CD14-positive monocyte (primary cell): ENCODE measurements around the gene PPP2R3A. TPM values are rescaled to one million over a fixed set of nuclear protein-coding genes. Genes with fewer than 3 reads are reported as not detected.

Source experiments
- DNase-seq, 3 donors: peaks; one replicate each; pipeline ENCODE4 v3.0.0-alpha.2; 2011 to 2022
- H2AFZ ChIP-seq: 2 replicates; pipeline ENCODE4 v1.6.0; 2012; ENCODE audit warnings: mild to moderate bottlenecking, low read depth, low read length, inconsistent platforms; ENCODE audit not compliant: insufficient read depth, poor library complexity, severe bottlenecking
- H3K27ac ChIP-seq, 2 donors: 1 replicate in 1 of 2; 2 replicates in 1 of 2; pipeline ENCODE4 v1.5.1; 2012 to 2013; ENCODE audit warnings: low read length in 2 of 2, control low read depth in 1 of 2, inconsistent platforms in 1 of 2, low read depth in 1 of 2, mild to moderate bottlenecking in 1 of 2
- H3K27me3 ChIP-seq, 2 donors: one replicate each; pipeline versions ENCODE4 v1.6.0 to v1.6.1; 2011 to 2013; ENCODE audit warnings: low read length in 2 of 2; ENCODE audit not compliant: control insufficient read depth in 2 of 2, insufficient read depth in 2 of 2
- H3K36me3 ChIP-seq, 2 donors: replicated peaks in 1 of 2; 1 replicate in 1 of 2; 2 replicates in 1 of 2; pipeline versions ENCODE4 v1.5.1 to v1.6.1; 2012 to 2013; ENCODE audit warnings: low read length in 2 of 2, control low read depth in 1 of 2, inconsistent platforms in 1 of 2, mild to moderate bottlenecking in 1 of 2; ENCODE audit not compliant: insufficient read depth in 2 of 2, control insufficient read depth in 1 of 2
- H3K4me1 ChIP-seq, 2 donors: 1 replicate in 1 of 2; 2 replicates in 1 of 2; pipeline versions ENCODE4 v1.5.1 to v1.6.1; 2012 to 2013; ENCODE audit warnings: low read length in 2 of 2, control low read depth in 1 of 2, inconsistent platforms in 1 of 2, mild to moderate bottlenecking in 1 of 2, moderate library complexity in 1 of 2; ENCODE audit not compliant: insufficient read depth in 2 of 2, control insufficient read depth in 1 of 2
- H3K4me2 ChIP-seq: replicated peaks from 2 replicates; pipeline ENCODE3; 2012; ENCODE audit warnings: low read length, moderate library complexity, mild to moderate bottlenecking; ENCODE audit not compliant: poor library complexity, severe bottlenecking; ENCODE audit errors: extremely low read depth
- H3K4me3 ChIP-seq, 3 experiments: fragments of 200-600 bp in 1 of 3; sonication (generic) in 1 of 3; replicated peaks in 1 of 3; 1 replicate in 2 of 3; 2 replicates in 1 of 3; pipeline ENCODE4 v1.5.1; 2011 to 2013; ENCODE audit warnings: low read length in 3 of 3, mild to moderate bottlenecking in 3 of 3, control low read depth in 2 of 3, low read depth in 2 of 3, inconsistent platforms in 1 of 3, moderate library complexity in 1 of 3
- H3K79me2 ChIP-seq: 2 replicates; pipeline ENCODE4 v1.6.0; 2012; ENCODE audit warnings: mild to moderate bottlenecking, control low read depth, inconsistent platforms, low read length, moderate library complexity; ENCODE audit not compliant: insufficient read depth
- H3K9ac ChIP-seq: 2 replicates; pipeline ENCODE4 v1.6.0; 2017; ENCODE audit warnings: low read length, mild to moderate bottlenecking; ENCODE audit not compliant: insufficient read depth, poor library complexity, severe bottlenecking
- H3K9me3 ChIP-seq, 2 donors: replicated peaks in 1 of 2; 1 replicate in 1 of 2; 2 replicates in 1 of 2; pipeline versions ENCODE4 v1.5.1 to v1.6.1; 2012 to 2013; ENCODE audit warnings: low read length in 2 of 2, control low read depth in 1 of 2; ENCODE audit not compliant: control insufficient read depth in 1 of 2, insufficient read depth in 1 of 2
- H4K20me1 ChIP-seq: 2 replicates; pipeline ENCODE4 v1.6.0; 2012; ENCODE audit warnings: mild to moderate bottlenecking, low read length, control low read depth, moderate library complexity; ENCODE audit not compliant: insufficient read depth
- H3K27ac Mint-ChIP-seq, 7 donors: one replicate each; pipeline ENCODE4 v1.8.0; 2020; ENCODE audit warnings: mild to moderate bottlenecking in 7 of 7, mixed read lengths in 7 of 7, moderate library complexity in 6 of 7, inconsistent platforms in 2 of 7
- H3K27me3 Mint-ChIP-seq, 3 donors: one replicate each; pipeline ENCODE4 v1.8.0; 2021 to 2022; ENCODE audit warnings: low read depth in 3 of 3, mild to moderate bottlenecking in 3 of 3, mixed read lengths in 3 of 3, moderate library complexity in 3 of 3, inconsistent platforms in 1 of 3
- H3K36me3 Mint-ChIP-seq, 2 donors: one replicate each; pipeline ENCODE4 v1.8.0; 2020; ENCODE audit warnings: mixed read lengths in 2 of 2, inconsistent platforms in 1 of 2, mild to moderate bottlenecking in 1 of 2
- H3K4me1 Mint-ChIP-seq: one replicate; pipeline ENCODE4 v1.8.0; 2020; ENCODE audit warnings: mild to moderate bottlenecking, mixed read lengths
- H3K4me3 Mint-ChIP-seq, 2 donors: one replicate each; pipeline ENCODE4 v1.8.0; 2020; ENCODE audit warnings: mild to moderate bottlenecking in 2 of 2, mixed read lengths in 2 of 2, moderate library complexity in 1 of 2
- H3K9me3 Mint-ChIP-seq, 7 donors: one replicate each; pipeline ENCODE4 v1.8.0; 2020 to 2022; ENCODE audit warnings: mixed read lengths in 7 of 7, mild to moderate bottlenecking in 6 of 7, moderate library complexity in 6 of 7, inconsistent platforms in 2 of 7
- WGBS: methylation state at CpG from one replicate; pipeline ENCODE4 v1.1.5; 2013; ENCODE audit warnings: missing lambda C conversion rate; ENCODE audit not compliant: insufficient coverage; 5-methylcytosine and 5-hydroxymethylcytosine counted together
- intact Hi-C, 2 donors: fragments of 100-400 bp; cut with micrococcal nuclease; formaldehyde crosslinking; loops; one replicate each; pipeline versions ENCODE4 v1.15.0 to v1.15.1; 2023
- polyA plus RNA-seq, 3 donors: library from polyadenylated mRNA; depleted of rRNA in 1 of 3; unstranded in 2 of 3; stranded (reverse) in 1 of 3; fragments of 300-500 nt in 2 of 3; fragments of >200 nt in 1 of 3; fragmentation: Illumina TruSeq in 2 of 3; gene quantifications; 1 replicate in 2 of 3; 2 replicates in 1 of 3; pipeline ENCODE4 v1.2.3, GENCODE V29; 2012 to 2021
- TF ChIP-seq, protein P1 (sequence below): fragments of 200-600 bp; IDR thresholded peaks from one replicate; pipeline ENCODE4 v1.8.0; 2022; ENCODE audit warnings: antibody characterized with exemption, mild to moderate bottlenecking

Gene PPP2R3A
- polyA plus RNA-seq, 3 donors: 0.09 to 0.15 (median 0.10) TPM

GRCh38 chr3:135917076-135917475 is 48.5 kb upstream of the PPP2R3A start:
- Mint-ChIP-seq H3K4me1 (no peaks in the 10 kb centered on the region), H3K9me3 (peaks cover 0 to under 1% (median 0%) of the 10 kb centered on the region in 7 donors), H3K36me3 (no peaks in the 10 kb centered on the region), H3K4me3 (no peak overlapping the region), H3K27me3 (peaks cover 0 to 3% (median 2%) of the 10 kb centered on the region in 3 donors), H3K27ac (no peak overlapping the region)
- DNase-seq: no peak
- Histone ChIP-seq H3K4me1 (no peaks in the 10 kb centered on the region), H2AFZ (no peak overlapping the region), H3K36me3 (no peaks in the 10 kb centered on the region), H3K27ac (no peak overlapping the region), H3K27me3 (no peaks in the 10 kb centered on the region), H3K9me3 (no peaks in the 10 kb centered on the region), H3K4me2 (no peak overlapping the region), H3K4me3 (no peak overlapping the region), H3K79me2 (no peaks in the 10 kb centered on the region), H3K9ac (no peak overlapping the region), H4K20me1 (no peaks in the 10 kb centered on the region)
- intact Hi-C loops: no loop called here
- TF ChIP-seq, protein P1, sequence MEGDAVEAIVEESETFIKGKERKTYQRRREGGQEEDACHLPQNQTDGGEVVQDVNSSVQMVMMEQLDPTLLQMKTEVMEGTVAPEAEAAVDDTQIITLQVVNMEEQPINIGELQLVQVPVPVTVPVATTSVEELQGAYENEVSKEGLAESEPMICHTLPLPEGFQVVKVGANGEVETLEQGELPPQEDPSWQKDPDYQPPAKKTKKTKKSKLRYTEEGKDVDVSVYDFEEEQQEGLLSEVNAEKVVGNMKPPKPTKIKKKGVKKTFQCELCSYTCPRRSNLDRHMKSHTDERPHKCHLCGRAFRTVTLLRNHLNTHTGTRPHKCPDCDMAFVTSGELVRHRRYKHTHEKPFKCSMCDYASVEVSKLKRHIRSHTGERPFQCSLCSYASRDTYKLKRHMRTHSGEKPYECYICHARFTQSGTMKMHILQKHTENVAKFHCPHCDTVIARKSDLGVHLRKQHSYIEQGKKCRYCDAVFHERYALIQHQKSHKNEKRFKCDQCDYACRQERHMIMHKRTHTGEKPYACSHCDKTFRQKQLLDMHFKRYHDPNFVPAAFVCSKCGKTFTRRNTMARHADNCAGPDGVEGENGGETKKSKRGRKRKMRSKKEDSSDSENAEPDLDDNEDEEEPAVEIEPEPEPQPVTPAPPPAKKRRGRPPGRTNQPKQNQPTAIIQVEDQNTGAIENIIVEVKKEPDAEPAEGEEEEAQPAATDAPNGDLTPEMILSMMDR: no peak
- WGBS: 86% methylated on average over 2 of the region's 3 CpGs

- 87% methylated on average over 6 of the region's 8 CpGs for whole genome bisulfite sequencing
- H3K36me3 Mint-ChIP-seq: no peaks in the 10 kb centered on the region
- no peak overlapping the region for H3K4me2 ChIP-seq
- intact Hi-C loops: no loop called here
- H3K27me3 ChIP-seq: no peaks in the 10 kb centered on the region
- TF ChIP-seq, protein P1: no peak
- H3K4me1 ChIP-seq: no peaks in the 10 kb centered on the region
- no peaks in the 10 kb centered on the region for H3K36me3 ChIP-seq
- peaks cover 0 to 3% (median 2%) of the 10 kb centered on the region in 3 donors for H3K27me3 Mint-ChIP-seq
- no peaks in the 10 kb centered on the region for H3K4me1 Mint-ChIP-seq
- peaks cover 0 to 3% (median 0%) of the 10 kb centered on the region in 7 donors for H3K9me3 Mint-ChIP-seq
- no peak overlapping the region for H3K27ac ChIP-seq
- H3K9me3 ChIP-seq: no peaks in the 10 kb centered on the region
- no peak overlapping the region for H3K27ac Mint-ChIP-seq
- H4K20me1 ChIP-seq: no peaks in the 10 kb centered on the region
- no peak overlapping the region for H3K4me3 Mint-ChIP-seq
- no peak overlapping the region for H3K9ac ChIP-seq
- H2AFZ ChIP-seq: no peak overlapping the region
- no peaks in the 10 kb centered on the region for H3K79me2 ChIP-seq
- H3K4me3 ChIP-seq: no peak overlapping the region
- no peak for DNase-seq
Measured at GRCh38 chr3:135917927-135918597, 47.5 kb upstream of the PPP2R3A start.
